Heart right ventricle (tissue), 16 donors: ENCODE data around the gene RASGRF2. TPM values are rescaled to one million over a fixed set of nuclear protein-coding genes. Genes with fewer than 3 reads are reported as not detected.
A peak's percentile ranks its signal among the peaks of the same experiment; 100 is the strongest.

Experiments
- ATAC-seq, 8 donors: fragments of 200-7000 bp; cut with Tn5 transposase; one replicate each; pipeline ENCODE4 v1.9.1; 2020; ENCODE audit warnings: mild to moderate bottlenecking in 8 of 8, moderate library complexity in 8 of 8, moderate number of reproducible peaks in 1 of 8
- DNase-seq, 2 donors: peaks; one replicate each; pipeline ENCODE4 v3.0.0-alpha.2; 2020
- H3K27ac ChIP-seq, 10 donors: fragments of 200-600 bp; sonication (generic) in 2 of 10; one replicate each; pipeline versions ENCODE4 v1.5.0 to v1.8.0; 2020 to 2022; ENCODE audit warnings: mild to moderate bottlenecking in 3 of 10
- H3K27me3 ChIP-seq, 7 donors: fragments of 200-600 bp; one replicate each; pipeline ENCODE4 v1.8.0; 2021 to 2022; ENCODE audit warnings: mild to moderate bottlenecking in 2 of 7
- H3K36me3 ChIP-seq, 9 donors: fragments of 200-600 bp; sonication (generic) in 1 of 9; one replicate each; pipeline versions ENCODE4 v1.5.0 to v1.8.0; 2020 to 2022; ENCODE audit warnings: mild to moderate bottlenecking in 2 of 9
- H3K4me1 ChIP-seq, 9 donors: fragments of 200-600 bp; sonication (generic) in 1 of 9; one replicate each; pipeline versions ENCODE4 v1.5.0 to v1.8.0; 2020 to 2022; ENCODE audit warnings: mild to moderate bottlenecking in 4 of 9
- H3K4me3 ChIP-seq, 10 donors: fragments of 200-600 bp; sonication (generic) in 2 of 10; one replicate each; pipeline versions ENCODE4 v1.5.0 to v1.8.0; 2020 to 2022; ENCODE audit warnings: mild to moderate bottlenecking in 7 of 10, moderate library complexity in 2 of 10
- H3K9me3 ChIP-seq, 11 donors: fragments of 200-600 bp in 10 of 11; sonication (generic) in 2 of 11; one replicate each; pipeline versions ENCODE4 v1.5.0 to v1.8.0; 2013 to 2022; ENCODE audit warnings: mild to moderate bottlenecking in 2 of 11, control low read depth in 1 of 11, moderate library complexity in 1 of 11
- CTCF ChIP-seq, 9 donors: fragments of 200-600 bp; sonication (generic) in 2 of 9; IDR thresholded peaks; one replicate each; pipeline versions ENCODE4 v1.5.0 to v1.8.0; 2021 to 2022; ENCODE audit warnings: antibody characterized with exemption in 9 of 9, mild to moderate bottlenecking in 5 of 9, moderate library complexity in 1 of 9
- WGBS, 2 donors: extraction: QIAGEN DNeasy Blood & Tissue Kit; methylation state at CpG; one replicate each; pipeline ENCODE4 v1.1.7; 2013; ENCODE audit warnings: inconsistent platforms in 1 of 2; 5-methylcytosine and 5-hydroxymethylcytosine counted together
- intact Hi-C, 10 donors: fragments of 100-400 bp; cut with DNase I; formaldehyde crosslinking; loops; one replicate each; pipeline versions ENCODE4 v1.11.1 to v1.14.2; 2022
- polyA plus RNA-seq, 2 donors: library from polyadenylated mRNA; stranded (reverse); fragments of 200-250 nt; gene quantifications; one replicate each; pipeline ENCODE4 v1.2.3, GENCODE V29; 2013
- total RNA-seq, 10 donors: library from RNA; stranded (reverse); fragmentation: NEBNext Ultra II Directional in 3 of 10; extraction: Animal tissue kit (Norgen Biotek cat#: 25700) in 3 of 10; gene quantifications; one replicate each; pipeline versions ENCODE4 v1.2.1 to v1.2.4, GENCODE V29; 2021 to 2023
- donor health status: Arrhythmogenic right ventricular cardiomyopathy.
- donor health status: ischemic (EF 13 %, LVEDD 7.1; RV severe dilation, severe dysfunction).
- donor health status: healthy with polysubstance abuse.
- donor health status: DM: no; HTN: yes; CAD: no.
- donor health status: DM: no; HTN: no; CAD: no.
- donor health status: ischemic (EF 25% LVEDD 6.9; RV normal size, moderate dysfunction).
- donor health status: ischemic (EF 25% LVEDD 5.7; RV mildly dilated, moderate dysfunction).
- donor health status: healthy.
- donor health status: DM: yes; HTN: yes; CAD: no.
- donor health status: Ischemic cardiomyopathy.
- donor health status: ischemic (EF 35%, LVEDD 5.7; RV mildly dilated, moderate dysfunction).
- donor health status: nonischemic (EF 11% LVEDD 7.7; RV severe dilation, severe dysfunction).
- donor health status: DM: yes; HTN: yes; CAD: no.
- donor health status: PGD.
- donor health status: ischemic (EF 29% LVEDD 5.4; RV normal size, mild dysfunction).
- donor health status: nonischemic (EF 23%, LVEDD 6.1; RV moderate dilation, normal function).

The RASGRF2 gene
- total and polyA plus RNA-seq, 12 donors = 2.9 to 13.4 (median 6.8) TPM

DNA sequence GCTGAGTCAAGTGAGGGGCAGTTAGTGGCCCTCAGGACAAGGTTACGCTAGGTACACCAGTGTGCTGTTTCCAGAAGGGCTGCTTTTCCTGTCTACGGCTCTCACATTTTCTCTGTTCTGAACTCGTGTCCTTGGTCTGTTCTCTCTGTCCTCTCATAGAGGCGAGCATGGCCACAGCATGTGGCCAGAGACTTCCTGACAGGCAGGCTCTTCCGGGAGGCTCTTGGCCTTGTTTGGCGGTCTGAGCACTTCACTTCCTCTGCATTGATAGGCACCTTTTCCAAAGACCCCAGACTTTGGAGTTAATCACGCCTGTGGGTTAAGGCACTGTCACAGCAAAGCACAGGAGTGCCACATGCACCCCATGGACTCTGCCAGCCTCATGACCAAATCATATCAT, 274.1 kb downstream of the RASGRF2 start:
- 43 to 56% methylated on average over 7 of the region's 7 CpGs for WGBS, 2 donors
- peaks cover 9 to 76% (median 33%) of the 10 kb centered on the region in 9 donors for H3K4me1 ChIP-seq
- H3K9me3 ChIP-seq = no peaks in the 10 kb centered on the region
- no peaks in the 10 kb centered on the region for H3K27me3 ChIP-seq
- TF ChIP-seq CTCF (IDR thresholded peaks at IDR 0.05) = no peak
- H3K36me3 ChIP-seq = peaks cover 0 to 4% (median 0%) of the 10 kb centered on the region in 9 donors
- peak overlapping the region; percentile 16 to 66 (median 52) for H3K4me3 ChIP-seq
- intact Hi-C loops = no loop called here
- peak in 2 of 8 donors; percentile 0 to 2 for ATAC-seq
- peak in 1 of 2 donors; percentile 23 for DNase-seq
- H3K27ac ChIP-seq = peak overlapping the region; percentile 82 to 98 (median 94)

DNA sequence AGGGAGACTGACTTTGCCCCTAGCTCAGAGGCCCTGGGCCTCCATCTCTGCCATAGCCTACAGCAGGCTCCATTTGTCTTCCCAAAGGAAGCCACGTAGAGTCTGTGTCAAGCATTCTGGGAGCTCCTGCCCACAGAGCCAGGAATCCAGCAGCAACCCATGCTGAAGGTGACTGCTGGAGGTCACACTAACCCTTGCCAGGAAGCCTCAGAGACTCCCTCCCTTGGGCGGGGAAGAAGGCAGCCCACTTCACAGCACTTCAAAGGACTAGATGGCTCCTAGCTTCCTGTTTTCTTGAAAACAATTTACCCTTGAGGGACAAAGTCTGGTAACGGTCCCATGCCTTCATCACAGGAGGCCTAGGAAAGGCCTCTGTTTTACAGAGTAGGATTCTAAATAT, 274.6 kb downstream of the RASGRF2 start:
- no peak for TF ChIP-seq CTCF (IDR thresholded peaks at IDR 0.05)
- no peaks in the 10 kb centered on the region for H3K9me3 ChIP-seq
- peaks cover 9 to 81% (median 33%) of the 10 kb centered on the region in 9 donors for H3K4me1 ChIP-seq
- no peaks in the 10 kb centered on the region for H3K27me3 ChIP-seq
- ATAC-seq (peak; percentile 5 to 36 (median 30)), DNase-seq (peak; percentile 39 to 57)
- peak overlapping the region in 9 of 10 donors; percentile 40 to 66 (median 60) for H3K4me3 ChIP-seq
- intact Hi-C loops = no loop called here
- 36 to 46% methylated on average over 3 of the region's 3 CpGs for WGBS, 2 donors
- peak overlapping the region; percentile 82 to 98 (median 94) for H3K27ac ChIP-seq
- H3K36me3 ChIP-seq = peaks cover 0 to 7% (median 0%) of the 10 kb centered on the region in 9 donors

DNA sequence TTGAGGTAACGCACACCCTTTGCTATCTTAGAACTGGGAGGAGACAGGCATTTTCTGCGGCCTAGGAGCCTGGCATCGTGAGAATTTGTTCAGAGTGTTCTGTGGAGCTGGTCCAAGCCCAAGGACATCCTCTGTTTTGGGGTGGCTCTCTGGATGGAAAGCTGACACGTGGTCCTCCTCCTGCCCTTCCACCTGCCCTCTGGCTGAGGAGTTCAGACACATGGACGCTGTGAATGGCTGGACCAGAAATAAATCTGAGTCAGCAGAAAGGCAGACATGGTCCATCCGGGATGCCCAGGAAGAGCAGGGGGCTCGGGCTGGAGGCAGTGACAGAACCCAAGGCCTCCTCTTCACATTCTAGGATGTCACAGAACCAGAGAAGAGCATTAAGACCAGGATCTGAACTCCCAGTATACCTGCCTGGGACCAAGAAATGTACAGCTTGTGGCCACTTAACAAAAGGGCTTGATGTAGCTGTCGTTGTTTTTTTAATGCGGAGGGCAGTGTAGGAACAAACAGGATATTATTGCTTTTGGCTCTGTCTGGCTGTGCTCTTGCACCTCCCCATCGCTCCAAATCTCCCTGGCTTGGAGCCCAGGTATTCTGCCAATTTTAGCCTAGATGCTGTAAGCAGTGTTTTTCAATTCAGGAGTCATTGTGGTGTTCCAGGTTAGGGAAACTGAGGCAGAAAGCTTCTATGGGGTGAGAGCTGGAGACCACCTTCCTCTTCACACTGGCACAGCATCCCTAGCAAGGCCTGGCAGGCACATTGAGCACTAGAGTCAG, 275.3 kb downstream of the RASGRF2 start:
- Histone ChIP-seq H3K27me3 (no peaks in the 10 kb centered on the region), H3K9me3 (no peaks in the 10 kb centered on the region), H3K4me3 (peak overlapping the region in 9 of 10 donors; percentile 17 to 66 (median 44)), H3K36me3 (peaks cover 0 to 7% (median 0%) of the 10 kb centered on the region in 9 donors), H3K4me1 (peaks cover 9 to 88% (median 33%) of the 10 kb centered on the region in 9 donors), H3K27ac (peak overlapping the region; percentile 82 to 98 (median 94))
- intact Hi-C loops = no loop called here
- TF ChIP-seq CTCF (IDR thresholded peaks at IDR 0.05) = no peak
- WGBS, 2 donors = 31 to 33% methylated on average over 10 of the region's 10 CpGs
- DNase-seq (peak; percentile 29 to 79), ATAC-seq (peak; percentile 31 to 66 (median 54))

DNA sequence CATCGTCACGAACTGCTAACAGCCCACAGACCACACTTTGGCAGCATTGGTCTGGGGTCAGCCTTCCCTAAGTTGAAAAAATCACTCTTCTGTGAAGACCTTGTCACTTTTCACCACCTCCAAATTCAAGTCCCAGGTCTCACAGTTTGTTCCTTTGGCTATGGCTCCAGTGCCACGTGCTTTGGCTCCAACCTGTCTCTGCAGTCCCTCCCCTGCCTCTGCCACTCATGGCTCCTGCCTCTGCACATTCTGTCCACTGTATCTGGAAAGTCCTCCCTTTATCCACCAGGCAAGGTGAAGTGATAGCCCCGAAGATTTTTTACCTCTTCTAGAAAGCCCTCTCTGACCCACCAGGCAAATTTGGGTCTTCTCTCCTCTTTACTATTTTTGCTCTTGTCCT, 278.3 kb downstream of the RASGRF2 start:
- Histone ChIP-seq H3K27me3 (no peaks in the 10 kb centered on the region), H3K36me3 (peaks cover 0 to 11% (median 0%) of the 10 kb centered on the region in 9 donors), H3K4me1 (peaks cover 15 to 96% (median 52%) of the 10 kb centered on the region in 9 donors), H3K27ac (peak overlapping the region in 8 of 10 donors; percentile 12 to 95 (median 62)), H3K9me3 (no peaks in the 10 kb centered on the region), H3K4me3 (peak overlapping the region in 4 of 10 donors; percentile 4 to 66 (median 38))
- 46 to 65% methylated on average over 4 of the region's 4 CpGs for WGBS, 2 donors
- peak in 4 of 8 donors; percentile 12 to 53 (median 30) for ATAC-seq
- intact Hi-C loops = no loop called here
- no peak for TF ChIP-seq CTCF (IDR thresholded peaks at IDR 0.05)
- peak; percentile 31 to 40 for DNase-seq
